B cell (primary cell): Measurements from ENCODE around the gene CDC42. TPM values are rescaled to one million over a fixed set of nuclear protein-coding genes. Genes with fewer than 3 reads are reported as not detected.

ENCODE experiments used
- ATAC-seq: fragments of 200-7000 bp; cut with Tn5 transposase; one replicate; pipeline ENCODE4 v1.10.0; 2021; ENCODE audit warnings: low read depth, mild to moderate bottlenecking, moderate number of reproducible peaks, moderate library complexity
- CTCF ChIA-PET: fragments of 350-600 bp; sonication (Branson Sonifier 250); formaldehyde crosslinking; loops from one replicate; lab custom pipeline; 2021; ENCODE audit warnings: antibody characterized with exemption, inconsistent platforms; lab: Charles Lee
- POLR2A ChIA-PET: fragments of 350-600 bp; sonication (Branson Sonifier 250); formaldehyde crosslinking; loops from one replicate; lab custom pipeline; 2021; ENCODE audit warnings: antibody characterized with exemption; lab: Charles Lee
- DNase-seq: peaks from one replicate; pipeline ENCODE4 v3.0.0; 2013
- H2AFZ ChIP-seq: 2 replicates; pipeline ENCODE4 v1.6.1; 2012; ENCODE audit warnings: mild to moderate bottlenecking, low read depth, low read length; ENCODE audit not compliant: insufficient read depth, poor library complexity, severe bottlenecking
- H3K27ac ChIP-seq, 2 donors: 1 replicate in 1 of 2; 2 replicates in 1 of 2; pipeline ENCODE4 v1.5.1; 2012 to 2013; ENCODE audit warnings: low read length in 2 of 2, mild to moderate bottlenecking in 2 of 2, moderate library complexity in 1 of 2
- H3K27me3 ChIP-seq, 4 experiments: fragments of 200-600 bp in 1 of 4; sonication (generic) in 1 of 4; replicated peaks in 1 of 4; 1 replicate in 2 of 4; 2 replicates in 2 of 4; pipeline versions ENCODE4 v1.6.1 to v1.7.0; 2013 to 2016; ENCODE audit warnings: low read length in 3 of 4, mild to moderate bottlenecking in 2 of 4, mixed read lengths in 1 of 4, moderate library complexity in 1 of 4; ENCODE audit not compliant: insufficient read depth in 4 of 4, control insufficient read depth in 3 of 4; ENCODE audit errors: control extremely low read depth in 1 of 4
- H3K36me3 ChIP-seq, 2 experiments: replicated peaks in 1 of 2; 1 replicate in 1 of 2; 2 replicates in 1 of 2; pipeline versions ENCODE4 v1.6.1 to v1.7.1; 2013; ENCODE audit warnings: low read length in 1 of 2; ENCODE audit not compliant: insufficient read depth in 2 of 2, control insufficient read depth in 1 of 2; ENCODE audit errors: control extremely low read depth in 1 of 2, extremely low read depth in 1 of 2
- H3K4me1 ChIP-seq, 2 donors: fragments of 200-600 bp in 1 of 2; sonication (generic) in 1 of 2; 1 replicate in 1 of 2; 2 replicates in 1 of 2; pipeline versions ENCODE4 v1.5.1 to v1.6.1; 2013 to 2017; ENCODE audit warnings: low read length in 2 of 2; ENCODE audit not compliant: control insufficient read depth in 2 of 2, insufficient read depth in 2 of 2
- H3K4me2 ChIP-seq: replicated peaks from 2 replicates; pipeline ENCODE3; 2012; ENCODE audit warnings: mild to moderate bottlenecking, low read depth, low read length; ENCODE audit not compliant: poor library complexity, severe bottlenecking
- H3K4me3 ChIP-seq, 5 experiments: fragments of 200-600 bp in 1 of 5; sonication (generic) in 1 of 5; 1 replicate in 3 of 5; 2 replicates in 2 of 5; pipeline versions ENCODE4 v1.5.1 to v1.7.0; 2011 to 2016; ENCODE audit warnings: low read length in 4 of 5, mild to moderate bottlenecking in 4 of 5, low read depth in 2 of 5, control low read depth in 1 of 5, moderate library complexity in 1 of 5; ENCODE audit not compliant: insufficient read depth in 1 of 5; ENCODE audit errors: control extremely low read depth in 1 of 5, extremely low read depth in 1 of 5
- H3K79me2 ChIP-seq: fragments of 200-600 bp; sonication (generic); one replicate; pipeline ENCODE4 v1.6.0; 2016; ENCODE audit warnings: low read length; ENCODE audit not compliant: control insufficient read depth, insufficient read depth
- H3K9ac ChIP-seq: fragments of 200-600 bp; sonication (generic); 2 replicates; pipeline ENCODE4 v1.6.1; 2017; ENCODE audit warnings: mild to moderate bottlenecking, low read length, moderate library complexity
- H3K9me3 ChIP-seq, 3 donors: one replicate each; pipeline versions ENCODE4 v1.6.1 to v1.7.1; 2013; ENCODE audit warnings: low read length in 2 of 3; ENCODE audit not compliant: control insufficient read depth in 2 of 3, insufficient read depth in 1 of 3; ENCODE audit errors: control extremely low read depth in 1 of 3
- H4K20me1 ChIP-seq: 2 replicates; pipeline ENCODE4 v1.6.0; 2012; ENCODE audit warnings: mild to moderate bottlenecking, low read length; ENCODE audit not compliant: insufficient read depth, control insufficient read depth, poor library complexity, severe bottlenecking
- H3K27ac Mint-ChIP-seq: one replicate; pipeline ENCODE4 v1.8.0; 2021; ENCODE audit warnings: mixed read lengths
- H3K27me3 Mint-ChIP-seq: one replicate; pipeline ENCODE4 v1.8.0; 2021; ENCODE audit warnings: mixed read lengths
- H3K4me1 Mint-ChIP-seq: one replicate; pipeline ENCODE4 v1.8.0; 2021; ENCODE audit warnings: mixed read lengths
- H3K4me3 Mint-ChIP-seq: one replicate; pipeline ENCODE4 v1.8.0; 2021; ENCODE audit warnings: mixed read lengths
- H3K9me3 Mint-ChIP-seq: one replicate; pipeline ENCODE4 v1.8.0; 2022; ENCODE audit warnings: mixed read lengths; ENCODE audit not compliant: insufficient read depth
- EZH2 ChIP-seq: IDR thresholded peaks from 2 replicates; pipeline ENCODE4 v1.6.1; 2012; ENCODE audit warnings: borderline replicate concordance, low read depth, mild to moderate bottlenecking, moderate library complexity, low read length; ENCODE audit not compliant: insufficient read depth, poor library complexity, severe bottlenecking
- WGBS: methylation state at CpG from one replicate; pipeline ENCODE4 v1.1.5; 2013; ENCODE audit warnings: missing lambda C conversion rate; ENCODE audit not compliant: insufficient coverage; 5-methylcytosine and 5-hydroxymethylcytosine counted together
- intact Hi-C: fragments of 100-400 bp; cut with micrococcal nuclease; formaldehyde crosslinking; loops from one replicate; pipeline ENCODE4 v1.10.0; 2022
- polyA plus RNA-seq: library from polyadenylated mRNA; depleted of rRNA; stranded (reverse); fragments of >200 nt; gene quantifications from 2 replicates; pipeline ENCODE4 v1.2.3, GENCODE V29; 2012
- total RNA-seq, 2 donors: library from RNA; stranded (reverse); fragments of 120-200 nt in 1 of 2; gene quantifications; 1 replicate in 1 of 2; 2 replicates in 1 of 2; pipeline versions ENCODE4 v1.2.3 to v1.2.4, GENCODE V29; 2013 to 2022
- TF ChIP-seq, protein P1 (sequence below): fragments of 200-600 bp; IDR thresholded peaks from one replicate; pipeline ENCODE4 v1.8.0; 2022; ENCODE audit warnings: antibody characterized with exemption, mild to moderate bottlenecking

The CDC42 gene
- total and polyA plus RNA-seq, 2 donors (not counting 1 experiment from before 2014, with no cell fraction given): 111 to 202 TPM

DNA sequence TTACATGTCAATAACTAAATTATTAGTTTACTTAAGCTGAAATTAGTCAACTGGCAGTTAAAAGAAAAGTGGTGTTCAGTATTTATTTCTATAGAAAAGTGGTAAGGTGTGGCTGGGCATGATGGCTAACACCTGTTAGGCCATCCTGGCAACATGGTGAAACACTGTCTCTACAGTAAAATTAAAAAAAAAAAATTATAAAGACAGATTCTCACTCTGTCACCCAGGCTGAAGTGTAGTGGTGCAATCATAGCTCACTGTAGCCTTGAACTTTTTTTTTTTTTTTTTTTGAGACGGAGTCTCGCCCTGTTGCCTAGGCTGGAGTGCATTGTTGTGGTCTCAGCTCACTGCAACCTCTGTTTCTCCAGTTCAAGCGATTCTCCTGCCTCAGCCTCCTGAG lies 57.5 kb downstream of the CDC42 start:
- ATAC-seq: no peak
- peaks cover 99% of the 10 kb centered on the region for H4K20me1 ChIP-seq
- 100% methylated on average over 1 of the region's 3 CpGs for WGBS
- no peak overlapping the region for H3K9ac ChIP-seq
- peaks cover 0 to 61% of the 10 kb centered on the region in 2 experiments for H3K36me3 ChIP-seq
- Mint-ChIP-seq H3K4me1 (peaks cover 32% of the 10 kb centered on the region), H3K9me3 (no peaks in the 10 kb centered on the region), H3K27ac (no peak overlapping the region), H3K4me3 (no peak overlapping the region), H3K27me3 (no peaks in the 10 kb centered on the region)
- peaks cover 75% of the 10 kb centered on the region for H3K79me2 ChIP-seq
- ChIA-PET CTCF (interaction anchor here (0.5 to 1.9 kb wide), 5 partner anchors 9 to 345 kb away, joined by 4 to 6 read pairs (median 5); no protein-coding TSS in a partner anchor), POLR2A (no interaction called here)
- no peaks in the 10 kb centered on the region for H3K27me3 ChIP-seq
- DNase-seq: no peak
- intact Hi-C loops: no loop called here
- H3K4me1 ChIP-seq: peaks cover 14 to 21% of the 10 kb centered on the region in 2 donors
- H3K4me2 ChIP-seq: no peak overlapping the region
- H2AFZ ChIP-seq: no peak overlapping the region
- H3K4me3 ChIP-seq: no peak overlapping the region
- no peak overlapping the region for H3K27ac ChIP-seq
- TF ChIP-seq, protein P1, sequence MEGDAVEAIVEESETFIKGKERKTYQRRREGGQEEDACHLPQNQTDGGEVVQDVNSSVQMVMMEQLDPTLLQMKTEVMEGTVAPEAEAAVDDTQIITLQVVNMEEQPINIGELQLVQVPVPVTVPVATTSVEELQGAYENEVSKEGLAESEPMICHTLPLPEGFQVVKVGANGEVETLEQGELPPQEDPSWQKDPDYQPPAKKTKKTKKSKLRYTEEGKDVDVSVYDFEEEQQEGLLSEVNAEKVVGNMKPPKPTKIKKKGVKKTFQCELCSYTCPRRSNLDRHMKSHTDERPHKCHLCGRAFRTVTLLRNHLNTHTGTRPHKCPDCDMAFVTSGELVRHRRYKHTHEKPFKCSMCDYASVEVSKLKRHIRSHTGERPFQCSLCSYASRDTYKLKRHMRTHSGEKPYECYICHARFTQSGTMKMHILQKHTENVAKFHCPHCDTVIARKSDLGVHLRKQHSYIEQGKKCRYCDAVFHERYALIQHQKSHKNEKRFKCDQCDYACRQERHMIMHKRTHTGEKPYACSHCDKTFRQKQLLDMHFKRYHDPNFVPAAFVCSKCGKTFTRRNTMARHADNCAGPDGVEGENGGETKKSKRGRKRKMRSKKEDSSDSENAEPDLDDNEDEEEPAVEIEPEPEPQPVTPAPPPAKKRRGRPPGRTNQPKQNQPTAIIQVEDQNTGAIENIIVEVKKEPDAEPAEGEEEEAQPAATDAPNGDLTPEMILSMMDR: no peak
- no peak for TF ChIP-seq EZH2
- H3K9me3 ChIP-seq: no peaks in the 10 kb centered on the region

DNA sequence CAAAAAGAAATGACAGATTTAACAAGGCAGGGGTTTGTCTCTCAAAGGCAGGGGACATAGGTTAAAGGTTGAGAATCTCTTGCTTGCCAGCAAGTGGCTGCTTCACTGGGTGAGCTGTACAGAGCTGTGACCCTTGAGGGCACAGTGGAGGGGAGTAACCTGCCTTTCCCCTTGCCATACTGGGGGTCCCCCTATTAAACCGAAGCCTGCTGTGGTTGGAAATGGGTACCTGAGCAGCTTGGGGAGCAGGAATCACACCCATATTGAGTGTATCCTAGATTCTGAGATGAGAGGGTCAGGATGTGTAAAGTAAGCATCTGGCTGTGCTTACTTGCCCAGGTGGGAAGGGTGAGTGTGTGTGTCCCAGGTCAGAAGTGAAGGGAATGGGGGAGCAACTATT lies 58.6 kb downstream of the CDC42 start:
- CTCF ChIA-PET: interaction anchor here (0.7 to 1.9 kb wide), 2 partner anchors 10 to 11 kb away, joined by 3 to 6 read pairs; no protein-coding TSS in a partner anchor
- TF ChIP-seq, protein P1: no peak
- H3K4me3 Mint-ChIP-seq: no peak overlapping the region

More for the DNA sequence above, 58.6 kb downstream of the CDC42 start:
- ATAC-seq (no peak), DNase-seq (no peak)
- no peak overlapping the region for H3K27ac Mint-ChIP-seq
- no peaks in the 10 kb centered on the region for H3K27me3 Mint-ChIP-seq
- intact Hi-C loops: no loop called here
- no peak overlapping the region for H3K4me2 ChIP-seq
- no peaks in the 10 kb centered on the region for H3K27me3 ChIP-seq
- POLR2A ChIA-PET: interaction anchor here (0.7 kb wide), 1 partner anchor 1152 kb away, joined by 3 read pairs; no protein-coding TSS in a partner anchor
- no peaks in the 10 kb centered on the region for H3K9me3 Mint-ChIP-seq
- WGBS: 100% methylated on average over 1 of the region's 1 CpG
- H4K20me1 ChIP-seq: peaks cover 99% of the 10 kb centered on the region
- peaks cover 35% of the 10 kb centered on the region for H3K4me1 Mint-ChIP-seq
- no peak overlapping the region for H3K27ac ChIP-seq
- no peaks in the 10 kb centered on the region for H3K9me3 ChIP-seq
- H2AFZ ChIP-seq: no peak overlapping the region
- H3K4me3 ChIP-seq: no peak overlapping the region
- H3K36me3 ChIP-seq: peaks cover 0 to 63% of the 10 kb centered on the region in 2 experiments
- peaks cover 14 to 22% of the 10 kb centered on the region in 2 donors for H3K4me1 ChIP-seq
- peaks cover 64% of the 10 kb centered on the region for H3K79me2 ChIP-seq
- H3K9ac ChIP-seq: no peak overlapping the region
